Measurements from ENCODE around the gene PSEN1. TPM values are rescaled to one million over a fixed set of nuclear protein-coding genes. Genes with fewer than 3 reads are reported as not detected.

The PSEN1 gene
- total RNA-seq, 4 donors from 2014 or later = 40.1 to 54.6 (median 45.9) TPM

DNA sequence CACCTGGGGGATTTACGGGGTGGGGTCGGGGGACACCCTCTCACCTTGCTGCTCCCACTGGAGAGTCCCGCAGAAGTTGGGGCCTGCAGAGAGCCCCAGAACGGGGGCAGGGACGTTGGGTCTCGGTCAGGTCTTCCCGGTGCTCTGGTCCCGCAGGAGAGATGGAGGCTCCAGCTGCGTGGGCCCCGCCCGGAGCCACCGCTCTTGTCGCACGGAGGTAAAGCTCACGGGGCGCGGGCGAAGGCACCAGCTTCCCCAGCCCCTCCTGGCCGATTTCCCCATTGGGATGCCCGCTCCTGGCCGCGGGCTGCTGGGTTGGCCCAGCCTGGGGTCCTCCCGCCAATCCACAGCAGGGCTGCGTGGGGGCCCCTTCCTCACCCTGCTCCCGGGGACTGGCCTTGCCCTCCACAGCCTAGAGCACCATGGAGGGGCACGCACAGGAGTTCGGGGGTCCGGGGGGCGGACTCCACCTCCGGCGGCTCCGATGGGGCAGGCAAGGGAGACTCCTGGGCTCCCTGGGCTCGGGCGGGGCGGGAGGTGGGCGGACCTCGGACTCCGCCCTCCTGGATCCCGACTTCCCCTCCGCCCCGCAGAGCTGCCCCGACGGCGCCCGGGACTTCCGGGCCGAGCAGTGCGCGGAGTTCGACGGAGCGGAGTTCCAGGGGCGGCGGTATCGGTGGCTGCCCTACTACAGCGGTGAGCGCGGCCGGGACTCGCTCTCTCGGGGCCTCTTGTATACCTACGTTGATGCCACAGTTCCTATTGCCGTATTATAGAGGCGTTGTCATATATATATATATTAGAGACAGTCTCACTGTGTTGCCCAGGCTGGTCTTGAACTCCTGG, 109.4 kb downstream of the PSEN1 start:
- no peak for TF ChIP-seq EP300 (IDR thresholded peaks at IDR 0.05)
- no peak for TF ChIP-seq POLR2AphosphoS5 (IDR thresholded peaks at IDR 0.05)
- TF ChIP-seq POLR2A (IDR thresholded peaks at IDR 0.05) = no peak
- TF ChIP-seq CTCF (IDR thresholded peaks at IDR 0.05) = no peak
- H3K36me3 ChIP-seq = peaks cover 0 to 29% of the 10 kb centered on the region in 2 donors
- WGBS, 2 donors (ENCODE audit: low coverage in 1 of 2) = 87% methylated on average over 13 of the region's 64 CpGs; no CpG with 5 or more reads in 1 of the 2 donors
- peaks cover 0 to 33% (median 7%) of the 10 kb centered on the region in 3 donors for H3K4me1 ChIP-seq
- no peak overlapping the region for H3K27ac ChIP-seq
- peak; percentile 53 for ATAC-seq
- H3K4me3 ChIP-seq = peak overlapping the region; percentile 24 to 48
- no peaks in the 10 kb centered on the region for H3K9me3 ChIP-seq
- H3K27me3 ChIP-seq = no peaks in the 10 kb centered on the region

- ATAC-seq = no peak
- 65 to 68% methylated on average over 7 of the region's 18 CpGs for WGBS, 2 donors (ENCODE audit: low coverage in 1 of 2)
- Histone ChIP-seq H3K4me3 (peak overlapping the region in 1 of 2 donors; percentile 48), H3K27ac (no peak overlapping the region), H3K4me1 (peaks cover 0 to 24% (median 7%) of the 10 kb centered on the region in 3 donors), H3K27me3 (no peaks in the 10 kb centered on the region), H3K36me3 (peaks cover 0 to 38% of the 10 kb centered on the region in 2 donors), H3K9me3 (no peaks in the 10 kb centered on the region)
- TF ChIP-seq POLR2A (IDR thresholded peaks at IDR 0.05) = no peak
- TF ChIP-seq EP300 (IDR thresholded peaks at IDR 0.05) = no peak
- TF ChIP-seq POLR2AphosphoS5 (IDR thresholded peaks at IDR 0.05) = no peak
- no peak for TF ChIP-seq CTCF (IDR thresholded peaks at IDR 0.05)
Observed at GRCh38 chr14:73246387-73247150, 110.3 kb downstream of the PSEN1 start.

- Histone ChIP-seq H3K4me3 (no peak overlapping the region), H3K4me1 (peaks cover 0 to 10% (median 0%) of the 10 kb centered on the region in 3 donors), H3K36me3 (peaks cover 0 to 55% of the 10 kb centered on the region in 2 donors), H3K27me3 (no peaks in the 10 kb centered on the region), H3K9me3 (no peaks in the 10 kb centered on the region), H3K27ac (no peak overlapping the region)
- ATAC-seq = no peak
- TF ChIP-seq EP300 (IDR thresholded peaks at IDR 0.05) = no peak
- no peak for TF ChIP-seq CTCF (IDR thresholded peaks at IDR 0.05)
- no peak for TF ChIP-seq POLR2A (IDR thresholded peaks at IDR 0.05)
- WGBS, 2 donors (ENCODE audit: low coverage in 1 of 2) = 66 to 83% methylated on average over 5 to 6 of the region's 9 CpGs
Observed at GRCh38 chr14:73248108-73248868, 112.0 kb downstream of the PSEN1 start.

- no peaks in the 10 kb centered on the region for H3K9me3 ChIP-seq
- no peak overlapping the region for H3K27ac ChIP-seq
- H3K4me1 ChIP-seq = peaks cover 0 to 10% (median 0%) of the 10 kb centered on the region in 3 donors
- WGBS, 2 donors (ENCODE audit: low coverage in 1 of 2) = 78% methylated on average over 1 of the region's 1 CpG; no CpG with 5 or more reads in 1 of the 2 donors
- no peak overlapping the region for H3K4me3 ChIP-seq
- TF ChIP-seq CTCF (IDR thresholded peaks at IDR 0.05) (no peak), EP300 (IDR thresholded peaks at IDR 0.05) (no peak), POLR2A (IDR thresholded peaks at IDR 0.05) (no peak), POLR2AphosphoS5 (IDR thresholded peaks at IDR 0.05) (no peak)
- no peaks in the 10 kb centered on the region for H3K27me3 ChIP-seq
- peaks cover 0 to 62% of the 10 kb centered on the region in 2 donors for H3K36me3 ChIP-seq
- ATAC-seq = no peak
Observed at GRCh38 chr14:73249108-73249507, 112.8 kb downstream of the PSEN1 start.

Measured in gastroesophageal sphincter (tissue), 4 donors.